SK-N-SH (cell line): ENCODE data around the gene MGAT5. TPM values are rescaled to one million over a fixed set of nuclear protein-coding genes. Genes with fewer than 3 reads are reported as not detected.

ENCODE experiments used
- CTCF ChIA-PET: fragments of 300-600, 350-600 bp; formaldehyde crosslinking; extraction: SDS; loops from one replicate; lab custom pipeline; 2021; lab: Yijun Ruan, JAX
- POLR2A ChIA-PET: fragments of 350-600 bp; sonication (Branson Sonifier 250); formaldehyde crosslinking; extraction: SDS; loops from one replicate; lab custom pipeline; 2020; ENCODE audit warnings: antibody characterized with exemption, inconsistent platforms; lab: Yijun Ruan, JAX
- DNase-seq: peaks from one replicate; pipeline ENCODE4 v3.0.0; 2012
- H2AFZ ChIP-seq: fragments of 200-600 bp; sonication (generic); 2 replicates; pipeline ENCODE4 v1.8.1; 2016; ENCODE audit warnings: antibody characterized with exemption, mild to moderate bottlenecking, low read depth
- H3F3A ChIP-seq: fragments of 200-600 bp; sonication (generic); replicated peaks from 2 replicates; pipeline ENCODE3; 2016; ENCODE audit warnings: antibody characterized with exemption, mild to moderate bottlenecking; ENCODE audit not compliant: insufficient read depth
- H3K27ac ChIP-seq, 2 experiments: fragments of 200-500 bp in 1 of 2; fragments of 200-600 bp in 1 of 2; sonication (Bioruptor generic) in 1 of 2; sonication (generic), shearing (Covaris generic) in 1 of 2; 2 replicates each; pipeline versions ENCODE4 v1.5.1 to v1.6.1; 2014 to 2016; ENCODE audit warnings: low read depth in 2 of 2, inconsistent platforms in 1 of 2, low read length in 1 of 2, mild to moderate bottlenecking in 1 of 2, mixed read lengths in 1 of 2
- H3K27me3 ChIP-seq: fragments of 200-600 bp; sonication (generic), shearing (Covaris generic); 2 replicates; pipeline ENCODE4 v1.6.1; 2016; ENCODE audit warnings: mixed run types; ENCODE audit not compliant: insufficient read depth
- H3K36me3 ChIP-seq, 2 experiments: fragments of 200-500 bp in 1 of 2; fragments of 200-600 bp in 1 of 2; sonication (Bioruptor generic) in 1 of 2; sonication (generic) in 1 of 2; replicated peaks in 1 of 2; 2 replicates each; pipeline versions ENCODE3 to v1.5.1; 2014 to 2016; ENCODE audit warnings: low read length in 1 of 2, mild to moderate bottlenecking in 1 of 2; ENCODE audit not compliant: insufficient read depth in 2 of 2, control insufficient read depth in 1 of 2
- H3K4me1 ChIP-seq, 2 experiments: fragments of 200-500 bp in 1 of 2; fragments of 200-600 bp in 1 of 2; sonication (Bioruptor generic) in 1 of 2; sonication (generic), shearing (Covaris generic) in 1 of 2; 2 replicates each; pipeline versions ENCODE4 v1.5.1 to v1.6.1; 2014 to 2016; ENCODE audit warnings: low read depth in 1 of 2, low read length in 1 of 2, mixed run types in 1 of 2; ENCODE audit not compliant: insufficient read depth in 2 of 2, control insufficient read depth in 1 of 2
- H3K4me2 ChIP-seq: fragments of 200-600 bp; sonication (generic), shearing (Covaris generic); 2 replicates; pipeline ENCODE4 v1.6.1; 2017; ENCODE audit warnings: mixed run types
- H3K4me3 ChIP-seq, 2 experiments: fragments of 200-500 bp in 1 of 2; fragments of 200-600 bp in 1 of 2; sonication (Bioruptor generic) in 1 of 2; sonication (generic), shearing (Covaris generic) in 1 of 2; 2 replicates each; pipeline versions ENCODE4 v1.5.1 to v1.8.1; 2014 to 2016; ENCODE audit warnings: low read depth in 2 of 2, inconsistent platforms in 1 of 2, low read length in 1 of 2, mild to moderate bottlenecking in 1 of 2, mixed read lengths in 1 of 2, moderate library complexity in 1 of 2
- H3K79me2 ChIP-seq: fragments of 200-600 bp; sonication (generic); 2 replicates; pipeline ENCODE4 v1.8.1; 2017; ENCODE audit warnings: mild to moderate bottlenecking; ENCODE audit not compliant: insufficient read depth
- H3K9ac ChIP-seq: fragments of 200-600 bp; sonication (generic); 2 replicates; pipeline ENCODE4 v1.6.1; 2017; ENCODE audit warnings: mixed run types
- H3K9me2 ChIP-seq: fragments of 200-600 bp; sonication (generic); 2 replicates; pipeline ENCODE4 v1.6.1; 2017; ENCODE audit warnings: mixed run types
- H3K9me3 ChIP-seq: fragments of 200-600 bp; sonication (generic); 2 replicates; pipeline ENCODE4 v1.6.1; 2017; ENCODE audit warnings: mixed run types, mild to moderate bottlenecking, moderate library complexity
- H4K20me1 ChIP-seq: fragments of 200-600 bp; sonication (generic); 2 replicates; pipeline ENCODE4 v1.6.1; 2017; ENCODE audit warnings: mild to moderate bottlenecking, mixed run types; ENCODE audit not compliant: insufficient read depth
- CHD2 ChIP-seq: fragments of 150-350 bp; IDR thresholded peaks from 2 replicates; pipeline ENCODE4 v1.6.1; 2018; ENCODE audit warnings: low read length; ENCODE audit not compliant: partially characterized antibody
- ELF1 ChIP-seq: IDR thresholded peaks from 2 replicates; pipeline ENCODE4 v1.4.0; 2012
- EZH2phosphoT487 ChIP-seq: fragments of 200-600 bp; sonication (generic); IDR thresholded peaks from 2 replicates; pipeline ENCODE4 v1.6.1; 2017; ENCODE audit warnings: low read depth, mixed run types, mild to moderate bottlenecking, antibody characterized with exemption, moderate library complexity, borderline replicate concordance
- FOSL2 ChIP-seq: IDR thresholded peaks from 2 replicates; pipeline ENCODE4 v1.4.0; 2012; ENCODE audit warnings: low read depth, mild to moderate bottlenecking, moderate library complexity, borderline replicate concordance
- FOXJ3 ChIP-seq: sonication (generic); formaldehyde crosslinking; IDR thresholded peaks from 2 replicates; pipeline ENCODE4 v1.5.1; 2020; ENCODE audit warnings: mild to moderate bottlenecking, missing genetic modification reagents
- GATA2 ChIP-seq: sonication (generic); formaldehyde crosslinking; IDR thresholded peaks from 2 replicates; pipeline ENCODE4 v1.5.0; 2020; ENCODE audit warnings: mild to moderate bottlenecking, missing genetic modification reagents
- JUND ChIP-seq: IDR thresholded peaks from 2 replicates; pipeline ENCODE4 v1.4.0; 2012
- MXI1 ChIP-seq: IDR thresholded peaks from 2 replicates; pipeline ENCODE4 v1.6.1; 2012; ENCODE audit warnings: mild to moderate bottlenecking, low read depth, low read length, improper control_type of control experiment
- POLR2AphosphoS5 ChIP-seq: IDR thresholded peaks from 2 replicates; pipeline ENCODE4 v1.6.1; 2012; ENCODE audit warnings: low read depth, low read length
- RAD21 ChIP-seq: IDR thresholded peaks from 2 replicates; pipeline ENCODE4 v1.6.1; 2012; ENCODE audit warnings: mild to moderate bottlenecking, low read length
- RCOR1 ChIP-seq: fragments of 150-350 bp; IDR thresholded peaks from 2 replicates; pipeline ENCODE4 v1.6.1; 2017; ENCODE audit warnings: antibody characterized with exemption, low read length
- RFX5 ChIP-seq: IDR thresholded peaks from 2 replicates; pipeline ENCODE4 v1.6.1; 2012; ENCODE audit warnings: mild to moderate bottlenecking, improper control_type of control experiment, low read length
- RXRA ChIP-seq: IDR thresholded peaks from 2 replicates; pipeline ENCODE4 v1.4.0; 2012; ENCODE audit warnings: low read depth, mild to moderate bottlenecking, borderline replicate concordance
- SIN3A ChIP-seq: IDR thresholded peaks from 2 replicates; pipeline ENCODE4 v1.6.1; 2012; ENCODE audit warnings: low read depth, mild to moderate bottlenecking, low read length, moderate library complexity, borderline replicate concordance
- TCF12 ChIP-seq: IDR thresholded peaks from 2 replicates; pipeline ENCODE4 v1.4.0; 2012
- WGBS: methylation state at CpG from one replicate; pipeline ENCODE4 v1.1.6; 2017; ENCODE audit warnings: low lambda C conversion rate; 5-methylcytosine and 5-hydroxymethylcytosine counted together
- polyA plus RNA-seq, 3 experiments: library from polyadenylated mRNA; depleted of rRNA; stranded (reverse); fragments of >200 nt; gene quantifications; 2 replicates each; pipeline ENCODE4 v1.2.3, GENCODE V29; 2012
- TF ChIP-seq, protein P1 (sequence below): fragments of 150-350 bp; IDR thresholded peaks from 2 replicates; pipeline ENCODE4 v1.6.1; 2017; ENCODE audit warnings: antibody characterized with exemption, low read length, low read depth, borderline replicate concordance

MGAT5 gene
- polyA plus RNA-seq, 1 of the 3 experiments (the other 2 are of a cell fraction): 18.2 TPM

GRCh38 chr2:134408791-134409190 lies 154.9 kb downstream of the MGAT5 start:
- no peaks in the 10 kb centered on the region for H4K20me1 ChIP-seq
- no peak overlapping the region for H3K4me3 ChIP-seq
- no peaks in the 10 kb centered on the region for H3K27me3 ChIP-seq
- no peaks in the 10 kb centered on the region for H3K79me2 ChIP-seq
- WGBS: 66% methylated on average over 3 of the region's 3 CpGs
- H3K36me3 ChIP-seq: peaks cover 0 to 8% of the 10 kb centered on the region in 2 experiments
- no peak for DNase-seq
- peak overlapping the region; percentile 66 to 97 for H3K27ac ChIP-seq
- H3K4me1 ChIP-seq: peaks cover 43 to 50% of the 10 kb centered on the region in 2 experiments
- H2AFZ ChIP-seq: no peak overlapping the region
- H3K9me3 ChIP-seq: no peaks in the 10 kb centered on the region
- ChIA-PET CTCF (interaction anchor here (1.1 to 8.7 kb wide), 2 partner anchors 27 to 288 kb away, joined by 3 to 175 read pairs; no protein-coding TSS in a partner anchor), POLR2A (no interaction called here)
- H3K9ac ChIP-seq: no peak overlapping the region; the same call in 1 of the 2 replicates
- H3F3A ChIP-seq: peaks cover 11% of the 10 kb centered on the region
- H3K4me2 ChIP-seq: peak overlapping the region; percentile 21; the same call in 1 of the 2 replicates
- peak; percentile 49; the same call in 1 of the 2 replicates for TF ChIP-seq TCF12
- peak; percentile 29; the same call in 1 of the 2 replicates for TF ChIP-seq FOSL2
- no peak for TF ChIP-seq MXI1
- no peaks in the 10 kb centered on the region for H3K9me2 ChIP-seq

DNA sequence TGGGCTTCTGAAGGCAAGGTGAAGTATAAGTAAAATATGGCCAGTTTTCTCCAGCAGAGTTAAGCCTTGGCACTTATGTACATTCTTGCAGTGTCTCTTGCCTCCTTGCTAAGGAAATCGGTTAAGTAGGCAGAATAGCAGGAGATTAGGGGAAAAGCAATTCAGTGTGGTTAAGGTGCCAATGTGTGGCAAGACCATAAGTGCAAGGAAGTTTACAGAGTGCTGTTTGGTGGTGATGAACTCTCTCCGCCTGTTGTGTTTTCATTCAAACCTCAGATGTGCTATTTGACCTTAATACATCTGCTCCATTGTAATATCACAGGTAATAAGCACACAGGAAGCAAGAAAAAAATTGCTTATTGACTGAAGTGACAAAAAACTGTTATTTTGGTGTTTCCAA lies 156.1 kb downstream of the MGAT5 start:
- H3K79me2 ChIP-seq: no peaks in the 10 kb centered on the region
- H3F3A ChIP-seq: peaks cover 5% of the 10 kb centered on the region
- peak overlapping the region in 1 of 2 experiments; percentile 97; a peak in 2 of 4 replicates for H3K27ac ChIP-seq
- no peak overlapping the region for H3K4me3 ChIP-seq
- peaks cover 0 to 5% of the 10 kb centered on the region in 2 experiments for H3K36me3 ChIP-seq
- H3K9me2 ChIP-seq: no peaks in the 10 kb centered on the region
- no peaks in the 10 kb centered on the region for H3K9me3 ChIP-seq
- peaks cover 43 to 49% of the 10 kb centered on the region in 2 experiments for H3K4me1 ChIP-seq
- no peaks in the 10 kb centered on the region for H3K27me3 ChIP-seq
- POLR2A ChIA-PET: no interaction called here
- H3K9ac ChIP-seq: no peak overlapping the region
- TF ChIP-seq RFX5: no peak
- TF ChIP-seq JUND: no peak
- no peak for TF ChIP-seq ELF1
- no peak for TF ChIP-seq POLR2AphosphoS5
- TF ChIP-seq TCF12: no peak
- TF ChIP-seq FOSL2: no peak
- no peak for TF ChIP-seq GATA2 (CRISPR knock-in tag)
- no peak for TF ChIP-seq EZH2phosphoT487
- no peak for TF ChIP-seq CHD2
- no peak for TF ChIP-seq RCOR1
- TF ChIP-seq FOXJ3 (CRISPR knock-in tag): no peak
- TF ChIP-seq, protein P1, sequence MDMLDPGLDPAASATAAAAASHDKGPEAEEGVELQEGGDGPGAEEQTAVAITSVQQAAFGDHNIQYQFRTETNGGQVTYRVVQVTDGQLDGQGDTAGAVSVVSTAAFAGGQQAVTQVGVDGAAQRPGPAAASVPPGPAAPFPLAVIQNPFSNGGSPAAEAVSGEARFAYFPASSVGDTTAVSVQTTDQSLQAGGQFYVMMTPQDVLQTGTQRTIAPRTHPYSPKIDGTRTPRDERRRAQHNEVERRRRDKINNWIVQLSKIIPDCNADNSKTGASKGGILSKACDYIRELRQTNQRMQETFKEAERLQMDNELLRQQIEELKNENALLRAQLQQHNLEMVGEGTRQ: no peak
- TF ChIP-seq MXI1: no peak
- TF ChIP-seq RAD21: no peak
- TF ChIP-seq SIN3A: no peak
- TF ChIP-seq RXRA: no peak
- CTCF ChIA-PET: interaction anchor here (0.6 to 8.7 kb wide), 8 partner anchors 28 to 524 kb away, joined by 3 to 175 read pairs (median 3); no protein-coding TSS in a partner anchor
- WGBS: 95% methylated on average over 2 of the region's 2 CpGs
- DNase-seq: no peak
- H4K20me1 ChIP-seq: no peaks in the 10 kb centered on the region
- H2AFZ ChIP-seq: no peak overlapping the region
- no peak overlapping the region for H3K4me2 ChIP-seq
